HepG2 (cell line): ENCODE measurements around the gene HES2. TPM values are rescaled to one million over a fixed set of nuclear protein-coding genes. Genes with fewer than 3 reads are reported as not detected.

Experiments used
- ARHGAP35 ChIP-seq: sonication (generic); formaldehyde crosslinking; IDR thresholded peaks from 2 replicates; pipeline ENCODE4 v1.9.0; 2022; ENCODE audit warnings: mild to moderate bottlenecking, inconsistent platforms, moderate library complexity, missing genetic modification reagents, borderline replicate concordance
- ARNT2 ChIP-seq: sonication (generic); formaldehyde crosslinking; IDR thresholded peaks from 2 replicates; pipeline ENCODE4 v1.8.0; 2022; ENCODE audit warnings: mild to moderate bottlenecking, low read depth, missing genetic modification reagents, moderate library complexity
- ATAD3A ChIP-seq: sonication (generic); formaldehyde crosslinking; IDR thresholded peaks from 2 replicates; pipeline ENCODE4 v1.4.0; 2020; ENCODE audit warnings: missing genetic modification reagents
- DMAP1 ChIP-seq: IDR thresholded peaks from 2 replicates; pipeline ENCODE4 v1.6.1; 2016
- HMGXB4 ChIP-seq, 2 experiments: sonication (generic) in 1 of 2; formaldehyde crosslinking in 1 of 2; IDR thresholded peaks; 2 replicates each; pipeline versions ENCODE4 v1.4.0 to v1.6.1; 2018 to 2020; ENCODE audit warnings: missing genetic modification reagents in 2 of 2, borderline replicate concordance in 1 of 2, low read depth in 1 of 2, mild to moderate bottlenecking in 1 of 2, missing biosample characterization in 1 of 2
- KLF6 ChIP-seq: IDR thresholded peaks from 2 replicates; pipeline ENCODE4 v1.8.0; 2016; ENCODE audit warnings: missing biosample characterization, missing genetic modification reagents
- MIER3 ChIP-seq: IDR thresholded peaks from 2 replicates; pipeline ENCODE4 v1.6.1; 2016; ENCODE audit warnings: missing compliant biosample characterization, borderline replicate concordance
- MXD3 ChIP-seq: IDR thresholded peaks from 2 replicates; pipeline ENCODE4 v1.6.1; 2016; ENCODE audit warnings: mild to moderate bottlenecking, missing biosample characterization, missing genetic modification reagents
- NKX3-1 ChIP-seq: sonication (generic); formaldehyde crosslinking; IDR thresholded peaks from 2 replicates; pipeline ENCODE4 v1.5.0; 2020; ENCODE audit warnings: missing genetic modification reagents
- NPAS2 ChIP-seq: sonication (generic); formaldehyde crosslinking; IDR thresholded peaks from 2 replicates; pipeline ENCODE4 v1.8.0; 2022; ENCODE audit warnings: mild to moderate bottlenecking, missing genetic modification reagents, borderline replicate concordance
- SALL1 ChIP-seq: sonication (generic); formaldehyde crosslinking; IDR thresholded peaks from 2 replicates; pipeline ENCODE4 v1.8.0; 2022; ENCODE audit warnings: mild to moderate bottlenecking, missing genetic modification reagents
- SRSF9 ChIP-seq: fragments of 200-400 bp; formaldehyde crosslinking; IDR thresholded peaks from 2 replicates; pipeline ENCODE4 v1.6.1; 2018; ENCODE audit warnings: borderline replicate concordance, mild to moderate bottlenecking, low read depth, low read length; ENCODE audit not compliant: insufficient read depth, poor library complexity, severe bottlenecking
- TBX2 ChIP-seq: sonication (generic); formaldehyde crosslinking; IDR thresholded peaks from 2 replicates; pipeline ENCODE4 v1.5.0; 2020; ENCODE audit warnings: missing genetic modification reagents, mild to moderate bottlenecking, borderline replicate concordance
- TEAD2 ChIP-seq: sonication (generic); formaldehyde crosslinking; IDR thresholded peaks from 2 replicates; pipeline ENCODE4 v1.9.0; 2021; ENCODE audit warnings: missing genetic modification reagents
- ZBTB3 ChIP-seq: sonication (generic); formaldehyde crosslinking; IDR thresholded peaks from 2 replicates; pipeline ENCODE4 v1.4.0; 2020; ENCODE audit warnings: low read depth, mild to moderate bottlenecking, moderate library complexity, missing genetic modification reagents, borderline replicate concordance
- ZNF281 ChIP-seq: sonication (generic); formaldehyde crosslinking; IDR thresholded peaks from 2 replicates; pipeline ENCODE4 v1.4.0; 2020; ENCODE audit warnings: missing genetic modification reagents, borderline replicate concordance
- ZNF331 ChIP-seq: sonication (generic); formaldehyde crosslinking; IDR thresholded peaks from 2 replicates; pipeline ENCODE4 v1.4.0; 2020; ENCODE audit warnings: missing genetic modification reagents
- ZNF558 ChIP-seq: sonication (generic); formaldehyde crosslinking; IDR thresholded peaks from 2 replicates; pipeline ENCODE4 v1.9.0; 2022; ENCODE audit warnings: mild to moderate bottlenecking, missing genetic modification reagents, borderline replicate concordance
- ZNF747 ChIP-seq: sonication (generic); formaldehyde crosslinking; IDR thresholded peaks from 2 replicates; pipeline ENCODE4 v1.8.1; 2023; ENCODE audit warnings: missing genetic modification reagents, mild to moderate bottlenecking, borderline replicate concordance
- polyA plus RNA-seq, 8 experiments: library from polyadenylated mRNA; depleted of rRNA in 3 of 8; stranded (reverse) in 7 of 8; unstranded in 1 of 8; fragments of >200 nt; fragmentation: Illumina TruSeq in 4 of 8; extraction: Trizol in 4 of 8; gene quantifications; 2 replicates each; pipeline versions ENCODE4 v1.2.1 to v1.2.3, GENCODE V29; 2011 to 2016; ENCODE audit warnings: low read depth in 4 of 8, missing spikeins in 1 of 8, mixed read lengths in 1 of 8; ENCODE audit not compliant: insufficient read depth in 1 of 8
- total RNA-seq, 5 experiments: library from RNA; depleted of rRNA; stranded (reverse); fragments of >200 nt; fragmentation: Illumina TruSeq; extraction: Trizol; gene quantifications; 2 replicates each; pipeline ENCODE4 v1.2.3, GENCODE V29; 2016; ENCODE audit warnings: low read depth in 1 of 5

HES2 gene
- total and polyA plus RNA-seq, 2 of the 13 experiments (the other 11 are each of a cell fraction or from before 2014, with no cell fraction given): 0.11 to 0.17 TPM

GRCh38 chr1:6393400-6394187 is 26.1 kb downstream of the HES2 start, which contains the start of gene ACOT7 (continued):
- no peak for TF ChIP-seq ZNF281 (CRISPR knock-in tag)
- TF ChIP-seq TBX2 (CRISPR knock-in tag): peak; percentile 27; the same call in 1 of the 2 replicates
- peak; percentile 55; the same call in 1 of the 2 replicates for TF ChIP-seq SALL1 (CRISPR knock-in tag)
- no peak for TF ChIP-seq TEAD2 (CRISPR knock-in tag)
- TF ChIP-seq ZNF558: 0 out of 2 replicates have a peak, but pooled peaks have one; percentile 75
- peak; percentile 80; the same call in 1 of the 2 replicates for TF ChIP-seq ARNT2
- no peak for TF ChIP-seq ZBTB3 (CRISPR knock-in tag)
- peak; percentile 57; the same call in 1 of the 2 replicates for TF ChIP-seq KLF6 (CRISPR knock-in tag)
- no peak for TF ChIP-seq NPAS2 (CRISPR knock-in tag)
- TF ChIP-seq ATAD3A: no peak
- TF ChIP-seq MIER3 (CRISPR knock-in tag): peak; percentile 8; the same call in 1 of the 2 replicates
- TF ChIP-seq NKX3-1 (CRISPR knock-in tag): peak; percentile 81
- TF ChIP-seq ARHGAP35 (CRISPR knock-in tag): peak; percentile 84; the same call in 1 of the 2 replicates
- no peak for TF ChIP-seq SRSF9
- no peak; the same call in 1 of the 2 replicates for TF ChIP-seq ZNF747 (CRISPR knock-in tag)
- TF ChIP-seq HMGXB4 (CRISPR knock-in tag; IDR thresholded peaks at IDR 0.05; ENCODE audit: borderline replicate concordance in 1 of 2, low read depth in 1 of 2): peak; percentile 51 to 61; a peak in 1 of 4 replicates
- TF ChIP-seq ZNF331 (CRISPR knock-in tag): 0 out of 2 replicates have a peak, but pooled peaks have one; percentile 12
- peak; percentile 74; the same call in 1 of the 2 replicates for TF ChIP-seq DMAP1
- peak; percentile 27 for TF ChIP-seq MXD3 (CRISPR knock-in tag)
